ENCODE data around the gene A4GALT. TPM values are rescaled to one million over a fixed set of nuclear protein-coding genes. Genes with fewer than 3 reads are reported as not detected.

A4GALT gene
- total RNA-seq, 1 experiment from 2014 or later, result 3.4 TPM

- Mint-ChIP-seq H3K27ac (peak overlapping the region in 2 of 3 experiments; percentile 50 to 87; a peak in 3 of 7 replicates), H3K27me3 (ENCODE audit: low read depth) (no peaks in the 10 kb centered on the region; the same call in 1 of the 2 replicates), H3K9me3 (no peaks in the 10 kb centered on the region), H3K4me3 (no peak overlapping the region), H3K36me3 (ENCODE audit: insufficient read depth in 1 of 3, low read depth in 3 of 3) (no peaks in the 10 kb centered on the region), H3K4me1 (peaks cover 33 to 51% of the 10 kb centered on the region in 2 experiments)
- Histone ChIP-seq H3K4me1 (ENCODE audit: insufficient read depth, low read length) (peaks cover 7% of the 10 kb centered on the region; the same call in 1 of the 2 replicates), H2BK5ac (ENCODE audit: insufficient read length, low read length) (no peak overlapping the region), H3K23ac (ENCODE audit: insufficient read length, low read depth, low read length) (no peak overlapping the region), H2BK12ac (ENCODE audit: insufficient read length, low read depth, low read length) (no peak overlapping the region), H2BK120ac (ENCODE audit: low read depth, low read length, poor library complexity, severe bottlenecking) (no peak overlapping the region), H3K27me3 (ENCODE audit: insufficient read depth, low read length) (no peaks in the 10 kb centered on the region), H2BK20ac (ENCODE audit: low read depth, low read length, poor library complexity, severe bottlenecking) (no peak overlapping the region), H4K91ac (ENCODE audit: insufficient read length, low read depth, low read length) (no peak overlapping the region), H3K18ac (ENCODE audit: insufficient read length, low read depth, low read length) (no peak overlapping the region), H3K4ac (ENCODE audit: low read depth, low read length) (no peak overlapping the region), H3K79me2 (ENCODE audit: insufficient read depth, low read length) (no peaks in the 10 kb centered on the region; the same call in 1 of the 2 replicates), H3K9me3 (ENCODE audit: control insufficient read depth, low read depth, low read length) (no peaks in the 10 kb centered on the region), H2AFZ (ENCODE audit: low read length) (no peak overlapping the region), H4K5ac (ENCODE audit: insufficient read length, low read depth, low read length) (no peak overlapping the region), H3K23me2 (ENCODE audit: insufficient read length, low read depth, low read length, poor library complexity, severe bottlenecking) (no peaks in the 10 kb centered on the region), H3K4me2 (ENCODE audit: insufficient read depth, insufficient read length, low read length) (no peak overlapping the region), H2BK15ac (ENCODE audit: low read depth, low read length) (no peak overlapping the region), H4K8ac (replicated peaks; ENCODE audit: insufficient read length, low read depth, low read length) (no peak overlapping the region), H3K9ac (ENCODE audit: extremely low read depth, insufficient read length, low read length) (no peak overlapping the region), H3T11ph (ENCODE audit: low read length) (no peak overlapping the region), H2AK5ac (ENCODE audit: insufficient read length, low read length) (no peak overlapping the region), H4K20me1 (ENCODE audit: control insufficient read depth, insufficient read depth, insufficient read length) (no peaks in the 10 kb centered on the region), H3K56ac (ENCODE audit: insufficient read length, low read depth, low read length) (no peak overlapping the region), H3K79me1 (ENCODE audit: insufficient read depth, low read depth, low read length, poor library complexity, severe bottlenecking) (peaks cover 7% of the 10 kb centered on the region), H3K14ac (ENCODE audit: insufficient read depth, low read length) (no peak overlapping the region; the same call in 1 of the 2 replicates), H3K27ac (ENCODE audit: insufficient read length, low read depth, low read length) (no peak overlapping the region)
- TF ChIP-seq CTCF (conservative IDR thresholded peaks at IDR 0.05), result no peak
- WGBS (ENCODE audit: extremely low coverage, insufficient read length, low lambda C conversion rate), result no CpG with 5 or more reads among the region's 12 CpGs
- DNase-seq, result no peak
These were observed 77.7 kb downstream of the A4GALT start for GRCh38 chr22:42642806-42643633.

Other genes with a start within 250 kb of the A4GALT start
- 99.3 and 101 TPM in 2 replicates for gene RRP7A, start 201.1 kb downstream of the A4GALT start, total RNA-seq (2021)
- gene SERHL2, start 166.9 kb downstream of the A4GALT start, total RNA-seq (2021), result 1.0 and 2.7 TPM in 2 replicates
- 90.8 and 91.6 TPM in 2 replicates for gene POLDIP3, start 106.0 kb downstream of the A4GALT start, total RNA-seq (2021)
- gene ATP5MGL, start 80.3 kb downstream of the A4GALT start, total RNA-seq (2021), result 0.48 and 0.68 TPM in 2 replicates
- gene CYB5R3, start 71.5 kb downstream of the A4GALT start, total RNA-seq (2021), result 97.4 and 99.7 TPM in 2 replicates
- gene ARFGAP3, start 136.4 kb upstream of the A4GALT start, total RNA-seq (2021), result 14.1 and 15.0 TPM in 2 replicates